ENCODE data around the gene APBB2. TPM values are rescaled to one million over a fixed set of nuclear protein-coding genes. Genes with fewer than 3 reads are reported as not detected.
A peak's percentile ranks its signal among the peaks of the same experiment; 100 is the strongest.

The APBB2 gene
- total RNA-seq, 4 donors from 2014 or later = 51.7 to 75.9 (median 71.1) TPM

DNA sequence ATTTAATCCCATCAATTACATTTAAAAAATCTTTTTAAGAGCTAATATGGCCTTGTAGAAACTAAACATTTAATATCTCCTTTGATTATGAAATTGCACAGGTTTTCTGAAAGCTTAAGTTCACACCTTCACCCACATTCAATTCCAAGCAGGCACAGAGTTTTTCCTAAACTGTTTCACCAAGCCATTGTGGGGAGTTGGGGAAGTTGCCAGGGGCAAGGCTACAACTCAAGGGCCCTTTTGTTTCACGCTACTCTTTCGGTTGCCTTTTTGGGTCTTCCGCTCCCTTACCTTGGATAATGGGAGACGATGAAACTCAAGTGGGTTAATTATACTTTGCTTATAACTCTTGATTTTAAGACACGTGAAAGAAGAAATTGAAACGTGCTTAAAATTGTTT lies 33.3 kb downstream of the APBB2 start:
- Histone ChIP-seq H3K4me1 (peaks cover 29 to 49% (median 46%) of the 10 kb centered on the region in 4 donors), H3K9me3 (no peaks in the 10 kb centered on the region), H3K27me3 (no peaks in the 10 kb centered on the region), H3K27ac (replicated peaks in 1 of 4) (no peak overlapping the region), H3K36me3 (no peaks in the 10 kb centered on the region), H3K4me3 (no peak overlapping the region)
- DNase-seq (ENCODE audit: extremely low spot score) = no peak
- WGBS = 93% methylated on average over 6 of the region's 6 CpGs
- intact Hi-C loops (cut with DNase I) = no loop called here
- TF ChIP-seq, protein P1, sequence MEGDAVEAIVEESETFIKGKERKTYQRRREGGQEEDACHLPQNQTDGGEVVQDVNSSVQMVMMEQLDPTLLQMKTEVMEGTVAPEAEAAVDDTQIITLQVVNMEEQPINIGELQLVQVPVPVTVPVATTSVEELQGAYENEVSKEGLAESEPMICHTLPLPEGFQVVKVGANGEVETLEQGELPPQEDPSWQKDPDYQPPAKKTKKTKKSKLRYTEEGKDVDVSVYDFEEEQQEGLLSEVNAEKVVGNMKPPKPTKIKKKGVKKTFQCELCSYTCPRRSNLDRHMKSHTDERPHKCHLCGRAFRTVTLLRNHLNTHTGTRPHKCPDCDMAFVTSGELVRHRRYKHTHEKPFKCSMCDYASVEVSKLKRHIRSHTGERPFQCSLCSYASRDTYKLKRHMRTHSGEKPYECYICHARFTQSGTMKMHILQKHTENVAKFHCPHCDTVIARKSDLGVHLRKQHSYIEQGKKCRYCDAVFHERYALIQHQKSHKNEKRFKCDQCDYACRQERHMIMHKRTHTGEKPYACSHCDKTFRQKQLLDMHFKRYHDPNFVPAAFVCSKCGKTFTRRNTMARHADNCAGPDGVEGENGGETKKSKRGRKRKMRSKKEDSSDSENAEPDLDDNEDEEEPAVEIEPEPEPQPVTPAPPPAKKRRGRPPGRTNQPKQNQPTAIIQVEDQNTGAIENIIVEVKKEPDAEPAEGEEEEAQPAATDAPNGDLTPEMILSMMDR (IDR thresholded peaks at IDR 0.05) = no peak
- TF ChIP-seq EP300 (IDR thresholded peaks at IDR 0.05) (no peak), POLR2AphosphoS5 (IDR thresholded peaks at IDR 0.05) (no peak), POLR2A (IDR thresholded peaks at IDR 0.05; ENCODE audit: low read depth) (no peak)

DNA sequence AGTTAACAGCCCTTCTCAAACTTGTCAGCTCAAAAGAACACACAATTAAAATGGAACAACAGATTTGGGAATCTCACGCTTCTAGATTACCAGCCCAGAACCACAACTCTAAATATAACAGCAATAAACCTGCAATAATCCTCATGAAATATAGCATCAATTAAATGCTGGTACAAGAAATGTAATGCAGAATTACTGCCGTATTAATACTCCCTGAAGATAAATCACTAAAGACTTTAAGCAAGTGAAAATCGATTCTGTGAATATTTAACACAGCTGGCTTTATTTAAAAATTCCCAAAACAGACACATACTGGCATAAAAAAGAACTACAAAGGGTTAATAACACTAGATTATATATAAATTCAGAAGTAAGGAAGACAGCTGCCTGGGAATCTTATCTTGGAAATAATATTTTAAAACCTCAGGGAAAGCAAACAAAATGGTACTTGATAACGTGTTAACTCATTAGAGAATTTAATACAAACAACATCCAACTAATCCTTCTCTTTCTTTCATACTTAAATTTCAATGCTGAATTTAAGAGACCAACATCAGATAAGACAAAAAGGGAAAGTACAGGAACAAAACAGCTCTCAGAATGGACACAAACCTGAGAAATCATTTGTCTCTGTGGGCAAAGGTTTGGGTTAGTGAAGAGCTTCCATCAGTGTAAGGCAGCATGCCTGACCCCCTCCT lies 34.7 kb downstream of the APBB2 start:
- WGBS = 60% methylated on average over 4 of the region's 4 CpGs
- Histone ChIP-seq H3K27ac (replicated peaks in 1 of 4) (no peak overlapping the region), H3K36me3 (no peaks in the 10 kb centered on the region), H3K4me1 (peaks cover 20 to 43% (median 41%) of the 10 kb centered on the region in 4 donors), H3K9me3 (no peaks in the 10 kb centered on the region), H3K27me3 (no peaks in the 10 kb centered on the region), H3K4me3 (no peak overlapping the region)
- intact Hi-C loops (cut with DNase I) = no loop called here
- TF ChIP-seq POLR2AphosphoS5 (IDR thresholded peaks at IDR 0.05) = no peak
- TF ChIP-seq, protein P1 (IDR thresholded peaks at IDR 0.05) = no peak
- TF ChIP-seq POLR2A (IDR thresholded peaks at IDR 0.05; ENCODE audit: low read depth) = no peak
- no peak for TF ChIP-seq EP300 (IDR thresholded peaks at IDR 0.05)
- no peak for DNase-seq (ENCODE audit: extremely low spot score)

DNA sequence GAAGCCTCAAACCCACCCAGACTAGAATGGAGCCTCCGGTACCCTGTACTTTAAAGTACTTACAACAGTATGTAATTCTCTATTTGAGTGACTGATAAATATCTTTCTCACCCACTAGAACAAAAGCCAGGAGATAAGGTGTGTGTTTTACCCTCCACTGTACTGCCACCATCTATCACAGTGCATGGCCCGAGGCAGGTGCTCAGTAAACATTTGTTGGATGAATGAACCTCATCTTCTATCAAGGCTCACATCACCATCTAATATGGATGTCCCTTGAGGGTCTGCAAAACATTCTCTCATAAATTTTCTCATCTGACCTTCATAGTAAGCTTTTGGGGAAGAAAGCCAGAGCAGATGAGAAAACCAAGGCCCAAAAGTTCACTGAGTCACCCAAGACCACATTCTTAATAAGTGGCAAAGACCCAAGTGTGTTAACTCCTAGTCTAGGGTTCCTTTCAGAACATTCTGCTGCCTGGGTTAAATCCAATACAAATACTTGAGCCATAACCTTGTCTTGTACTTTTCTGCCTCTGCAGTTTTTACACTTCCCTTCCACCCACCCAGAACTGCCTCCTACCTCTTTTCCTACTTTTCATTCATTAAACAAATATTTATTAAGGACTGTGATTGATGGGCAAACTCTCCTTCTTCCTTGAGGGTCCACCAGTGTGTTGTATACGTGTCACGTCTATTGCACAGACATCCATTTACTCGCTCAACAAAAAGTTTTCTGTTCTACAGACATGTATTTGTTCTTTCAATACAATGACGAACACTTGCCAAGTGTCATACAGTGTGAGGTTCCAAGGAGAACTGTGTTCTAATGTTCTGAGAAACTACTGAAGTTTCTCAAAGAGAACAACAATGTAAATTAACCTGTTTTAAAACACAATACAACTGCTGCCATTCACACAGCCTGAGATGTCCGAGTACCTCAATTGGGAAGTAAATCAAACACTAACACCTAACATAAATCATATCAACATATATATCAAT lies 35.7 kb downstream of the APBB2 start:
- H3K27me3 ChIP-seq = no peaks in the 10 kb centered on the region
- intact Hi-C loops (cut with DNase I) = no loop called here
- DNase-seq (ENCODE audit: extremely low spot score) = no peak
- H3K4me3 ChIP-seq = no peak overlapping the region
- TF ChIP-seq, protein P1 (IDR thresholded peaks at IDR 0.05) = no peak
- TF ChIP-seq EP300 (IDR thresholded peaks at IDR 0.05) (no peak), POLR2AphosphoS5 (IDR thresholded peaks at IDR 0.05) (no peak)
- H3K9me3 ChIP-seq = no peaks in the 10 kb centered on the region
- H3K27ac ChIP-seq (replicated peaks in 1 of 4) = peak overlapping the region in 1 of 4 donors; percentile 25
- peaks cover 20 to 43% (median 41%) of the 10 kb centered on the region in 4 donors for H3K4me1 ChIP-seq
- H3K36me3 ChIP-seq = no peaks in the 10 kb centered on the region
- WGBS = 72% methylated on average over 7 of the region's 7 CpGs

DNA sequence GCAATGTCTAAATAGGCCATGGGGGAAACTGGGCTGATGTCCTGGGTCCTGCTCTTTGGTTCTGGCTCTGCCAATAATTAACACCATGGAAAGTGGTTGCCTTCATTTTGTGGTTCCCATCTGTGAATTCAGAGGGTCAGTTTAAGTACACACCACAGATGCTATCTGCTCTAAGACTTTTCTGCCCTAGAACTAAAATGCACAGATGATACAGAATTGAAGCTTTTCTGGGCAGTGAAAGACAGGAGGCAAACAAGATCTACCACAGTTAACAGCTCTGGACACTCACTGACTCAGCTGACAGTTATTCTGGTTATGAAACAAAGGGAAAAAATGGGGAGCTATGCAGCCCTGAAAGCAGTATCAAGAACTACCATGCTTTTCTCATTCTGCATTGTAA lies 37.3 kb downstream of the APBB2 start:
- H3K27ac ChIP-seq (replicated peaks in 1 of 4) = no peak overlapping the region

More for the DNA sequence above, 37.3 kb downstream of the APBB2 start:
- H3K4me3 ChIP-seq = no peak overlapping the region
- no peaks in the 10 kb centered on the region for H3K27me3 ChIP-seq
- intact Hi-C loops (cut with DNase I) = no loop called here
- H3K9me3 ChIP-seq = no peaks in the 10 kb centered on the region
- peaks cover 20 to 43% (median 41%) of the 10 kb centered on the region in 4 donors for H3K4me1 ChIP-seq
- no peak for DNase-seq (ENCODE audit: extremely low spot score)
- no peaks in the 10 kb centered on the region for H3K36me3 ChIP-seq
- no peak for TF ChIP-seq POLR2A (IDR thresholded peaks at IDR 0.05; ENCODE audit: low read depth)
- TF ChIP-seq, protein P1 (IDR thresholded peaks at IDR 0.05) = no peak
- no peak for TF ChIP-seq EP300 (IDR thresholded peaks at IDR 0.05)
- no peak for TF ChIP-seq POLR2AphosphoS5 (IDR thresholded peaks at IDR 0.05)

Data from esophagus muscularis mucosa (tissue), 4 donors.